Hepatocyte (in vitro differentiated cells): ENCODE results near the gene ZNF358. TPM values are rescaled to one million over a fixed set of nuclear protein-coding genes. Genes with fewer than 3 reads are reported as not detected.

Experiments
- DNase-seq: peaks from one replicate; pipeline ENCODE4 v3.0.0-alpha.2; 2016; ENCODE audit warnings: low spot score
- H2AFZ ChIP-seq: fragments of 200-600 bp; sonication (generic); 2 replicates; pipeline ENCODE4 v1.6.0; 2016; ENCODE audit warnings: antibody characterized with exemption, mild to moderate bottlenecking
- H3K27ac ChIP-seq: fragments of 200-600 bp; sonication (generic); 2 replicates; pipeline ENCODE4 v1.5.1; 2016; ENCODE audit warnings: mild to moderate bottlenecking
- H3K27me3 ChIP-seq: fragments of 200-600 bp; sonication (generic); 2 replicates; pipeline ENCODE4 v1.6.1; 2016
- H3K36me3 ChIP-seq: fragments of 200-600 bp; sonication (generic); replicated peaks from 2 replicates; pipeline ENCODE4 v1.5.1; 2016; ENCODE audit warnings: low read depth; ENCODE audit not compliant: insufficient read depth
- H3K4me1 ChIP-seq: fragments of 200-600 bp; sonication (generic); 2 replicates; pipeline ENCODE4 v1.5.1; 2016; ENCODE audit warnings: mild to moderate bottlenecking, moderate library complexity; ENCODE audit not compliant: insufficient read depth
- H3K4me2 ChIP-seq: fragments of 200-600 bp; sonication (generic); 2 replicates; pipeline ENCODE4 v1.6.0; 2016
- H3K4me3 ChIP-seq: fragments of 200-600 bp; sonication (generic); 2 replicates; pipeline ENCODE4 v1.5.1; 2016; ENCODE audit warnings: mild to moderate bottlenecking
- H3K79me2 ChIP-seq: fragments of 200-600 bp; sonication (generic); 2 replicates; pipeline ENCODE4 v1.6.0; 2017; ENCODE audit warnings: mild to moderate bottlenecking
- H3K9me2 ChIP-seq: fragments of 200-600 bp; sonication (generic); replicated peaks from 2 replicates; pipeline ENCODE4 v1.6.0; 2017; ENCODE audit warnings: mild to moderate bottlenecking; ENCODE audit not compliant: insufficient read depth
- H3K9me3 ChIP-seq: fragments of 200-600 bp; sonication (generic); 2 replicates; pipeline ENCODE4 v1.5.1; 2016; ENCODE audit warnings: low read depth, mild to moderate bottlenecking
- H4K20me1 ChIP-seq: fragments of 200-600 bp; sonication (generic); 2 replicates; pipeline ENCODE4 v1.6.0; 2016; ENCODE audit warnings: mild to moderate bottlenecking; ENCODE audit not compliant: insufficient read depth, poor library complexity, severe bottlenecking
- EZH2 ChIP-seq: fragments of 200-600 bp; sonication (generic); IDR thresholded peaks from 2 replicates; pipeline ENCODE4 v1.6.1; 2016; ENCODE audit warnings: antibody characterized with exemption, mild to moderate bottlenecking, borderline replicate concordance
- EZH2phosphoT487 ChIP-seq: fragments of 200-600 bp; sonication (generic); IDR thresholded peaks from one replicate; pipeline ENCODE4 v1.6.1; 2018; ENCODE audit warnings: antibody characterized with exemption, mild to moderate bottlenecking, low read depth, moderate library complexity; ENCODE audit not compliant: unreplicated experiment, severe bottlenecking
- WGBS: methylation state at CpG from one replicate; pipeline ENCODE4 v1.1.6; 2016; ENCODE audit warnings: low lambda C conversion rate; ENCODE audit errors: missing lambda C conversion rate; 5-methylcytosine and 5-hydroxymethylcytosine counted together
- polyA plus RNA-seq: library from polyadenylated mRNA; unstranded; fragments of >200 nt; fragmentation: Nextera tagmentation; extraction: Ambion mirVana; gene quantifications from 2 replicates; pipeline ENCODE4 v1.2.1, GENCODE V29; 2016
- total RNA-seq: library from RNA; depleted of rRNA; stranded (reverse); fragments of >200 nt; gene quantifications from 2 replicates; pipeline ENCODE4 v1.2.3, GENCODE V29; 2014
- TF ChIP-seq, protein P1 (sequence below): fragments of 200-600 bp; sonication (generic); IDR thresholded peaks from 2 replicates; pipeline ENCODE4 v1.5.1; 2016; ENCODE audit warnings: antibody characterized with exemption, mild to moderate bottlenecking; ENCODE audit not compliant: poor library complexity

Gene ZNF358
- total and polyA plus RNA-seq, 2 experiments from 2014 or later = 37.8 to 39.9 TPM

- Histone ChIP-seq H2AFZ (no peak overlapping the region), H3K27ac (peak overlapping the region; percentile 81), H3K4me3 (no peak overlapping the region), H3K4me1 (peaks cover 16% of the 10 kb centered on the region), H3K9me3 (no peaks in the 10 kb centered on the region), H3K79me2 (peaks cover 28% of the 10 kb centered on the region), H3K27me3 (no peaks in the 10 kb centered on the region), H3K4me2 (peak overlapping the region; percentile 96), H3K9me2 (no peaks in the 10 kb centered on the region), H4K20me1 (no peaks in the 10 kb centered on the region), H3K36me3 (no peaks in the 10 kb centered on the region)
- DNase-seq = no peak
- WGBS = 52% methylated on average over 10 of the region's 10 CpGs
- TF ChIP-seq, protein P1, sequence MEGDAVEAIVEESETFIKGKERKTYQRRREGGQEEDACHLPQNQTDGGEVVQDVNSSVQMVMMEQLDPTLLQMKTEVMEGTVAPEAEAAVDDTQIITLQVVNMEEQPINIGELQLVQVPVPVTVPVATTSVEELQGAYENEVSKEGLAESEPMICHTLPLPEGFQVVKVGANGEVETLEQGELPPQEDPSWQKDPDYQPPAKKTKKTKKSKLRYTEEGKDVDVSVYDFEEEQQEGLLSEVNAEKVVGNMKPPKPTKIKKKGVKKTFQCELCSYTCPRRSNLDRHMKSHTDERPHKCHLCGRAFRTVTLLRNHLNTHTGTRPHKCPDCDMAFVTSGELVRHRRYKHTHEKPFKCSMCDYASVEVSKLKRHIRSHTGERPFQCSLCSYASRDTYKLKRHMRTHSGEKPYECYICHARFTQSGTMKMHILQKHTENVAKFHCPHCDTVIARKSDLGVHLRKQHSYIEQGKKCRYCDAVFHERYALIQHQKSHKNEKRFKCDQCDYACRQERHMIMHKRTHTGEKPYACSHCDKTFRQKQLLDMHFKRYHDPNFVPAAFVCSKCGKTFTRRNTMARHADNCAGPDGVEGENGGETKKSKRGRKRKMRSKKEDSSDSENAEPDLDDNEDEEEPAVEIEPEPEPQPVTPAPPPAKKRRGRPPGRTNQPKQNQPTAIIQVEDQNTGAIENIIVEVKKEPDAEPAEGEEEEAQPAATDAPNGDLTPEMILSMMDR = no peak
- TF ChIP-seq EZH2phosphoT487 (no peak), EZH2 (no peak)
Measured at GRCh38 chr19:7521551-7522071, 5.7 kb downstream of the ZNF358 start.

DNA sequence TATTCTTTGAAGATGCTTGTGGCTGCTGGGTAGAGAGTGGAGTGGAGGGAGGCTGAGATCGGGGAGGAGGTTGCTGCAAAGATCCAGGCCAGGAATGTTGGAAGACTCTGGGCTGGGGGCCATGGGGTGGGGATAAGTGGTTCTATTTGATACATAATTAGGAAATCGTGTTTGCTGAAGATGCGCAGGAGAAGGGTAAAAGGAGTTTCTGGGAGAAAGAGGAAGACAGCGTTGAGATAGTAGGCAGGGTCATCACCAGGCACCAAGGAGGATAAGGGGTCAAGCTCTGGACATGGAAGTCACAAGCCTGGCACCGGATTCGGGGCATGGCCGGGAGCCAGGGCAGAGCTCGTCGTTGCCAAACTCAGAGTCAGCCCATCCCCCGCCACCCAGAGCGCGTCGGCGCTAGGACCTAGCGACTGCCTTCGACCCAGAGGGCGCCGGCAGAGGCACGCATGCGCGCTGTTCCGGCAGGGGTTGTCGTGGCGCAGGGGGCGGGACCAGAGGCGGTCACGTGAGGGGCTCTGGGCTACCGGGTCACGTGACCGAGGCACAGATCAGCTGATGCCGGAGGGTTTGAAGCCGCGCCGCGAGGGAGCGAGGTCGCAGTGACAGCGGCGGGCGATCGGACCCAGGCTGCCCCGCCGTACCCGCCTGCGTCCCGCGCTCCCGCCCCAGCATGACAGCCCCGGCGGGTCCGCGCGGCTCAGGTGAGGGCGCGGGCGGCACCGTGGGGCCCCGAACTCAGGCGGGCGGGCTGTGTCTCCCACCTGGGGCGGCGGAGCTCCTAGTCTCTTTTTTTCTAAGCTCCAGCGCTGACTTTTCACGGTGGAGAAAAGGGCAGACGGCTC lies 6.4 kb downstream of the ZNF358 start, which contains the start of gene MCOLN1:
MCOLN1 (plus strand) TSS at position 553 of the 851 bp plus-strand sequence; CDS start at position 680, 127 bp downstream.
- 1% methylated on average over 50 of the region's 65 CpGs for WGBS

DNA sequence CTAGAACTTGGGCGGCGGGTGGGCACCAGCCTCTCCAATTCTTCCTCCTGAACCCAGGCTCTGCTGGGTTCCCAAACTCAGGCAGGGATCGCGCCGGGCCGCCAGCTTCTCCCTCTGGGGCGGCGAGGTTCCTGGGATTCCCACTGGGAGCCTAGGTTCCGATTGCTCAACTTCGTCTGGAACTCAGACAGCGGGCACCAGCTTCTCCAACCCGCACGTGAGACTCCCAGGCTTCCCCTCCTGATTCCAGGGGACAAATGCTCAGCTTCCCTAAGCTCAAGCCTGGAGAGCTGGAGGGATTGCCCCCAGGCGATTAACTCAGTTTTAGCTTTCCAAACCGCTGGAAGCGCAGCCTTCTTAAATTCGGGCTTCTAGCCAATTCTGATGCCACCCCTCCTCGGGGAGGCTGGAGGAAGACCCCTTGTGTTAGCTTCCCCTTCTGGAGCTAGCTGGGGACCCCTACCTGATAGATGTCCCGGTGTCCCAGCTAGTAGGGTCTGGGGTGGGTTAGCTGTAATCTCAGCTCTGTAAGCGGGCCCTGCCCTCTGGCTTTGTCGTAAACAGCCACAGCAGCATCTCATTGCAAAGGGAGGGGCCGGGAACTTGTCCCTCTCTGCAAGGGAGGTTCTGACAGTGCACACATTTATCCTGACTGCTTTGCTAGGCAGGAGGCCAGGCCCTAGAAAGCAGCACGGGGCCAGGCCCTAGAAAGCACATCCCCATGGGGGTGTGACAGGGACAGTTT lies 7.2 kb downstream of the ZNF358 start:
- Histone ChIP-seq H3K79me2 (peaks cover 13% of the 10 kb centered on the region), H3K9me3 (no peaks in the 10 kb centered on the region), H3K27me3 (no peaks in the 10 kb centered on the region), H3K4me1 (peaks cover 16% of the 10 kb centered on the region), H3K4me2 (peak overlapping the region; percentile 93), H3K4me3 (peak overlapping the region; percentile 53), H2AFZ (peak overlapping the region; percentile 59), H3K9me2 (no peaks in the 10 kb centered on the region), H3K36me3 (no peaks in the 10 kb centered on the region), H4K20me1 (no peaks in the 10 kb centered on the region), H3K27ac (no peak overlapping the region)
- 18% methylated on average over 23 of the region's 23 CpGs for WGBS
- peak; percentile 46 for DNase-seq
- TF ChIP-seq EZH2 = no peak

More for the DNA sequence above, 6.4 kb downstream of the ZNF358 start, which contains the start of gene MCOLN1:
- peak within 1 kb of the TSS; percentile 96 for H3K4me2 ChIP-seq
- H3K36me3 ChIP-seq = no peaks in the 10 kb centered on the region
- no peaks in the 10 kb centered on the region for H3K9me2 ChIP-seq
- H4K20me1 ChIP-seq = no peaks in the 10 kb centered on the region
- H3K27ac ChIP-seq = peak within 1 kb of the TSS; percentile 81
- no peaks in the 10 kb centered on the region for H3K27me3 ChIP-seq
- no peaks in the 10 kb centered on the region for H3K9me3 ChIP-seq
- peaks cover 21% of the 10 kb centered on the region for H3K79me2 ChIP-seq
- DNase-seq = peak; percentile 100
- H2AFZ ChIP-seq = peak within 1 kb of the TSS; percentile 79
- TF ChIP-seq EZH2 = no peak
- peak within 1 kb of the TSS; percentile 57 for H3K4me3 ChIP-seq
- peaks cover 16% of the 10 kb centered on the region for H3K4me1 ChIP-seq

DNA sequence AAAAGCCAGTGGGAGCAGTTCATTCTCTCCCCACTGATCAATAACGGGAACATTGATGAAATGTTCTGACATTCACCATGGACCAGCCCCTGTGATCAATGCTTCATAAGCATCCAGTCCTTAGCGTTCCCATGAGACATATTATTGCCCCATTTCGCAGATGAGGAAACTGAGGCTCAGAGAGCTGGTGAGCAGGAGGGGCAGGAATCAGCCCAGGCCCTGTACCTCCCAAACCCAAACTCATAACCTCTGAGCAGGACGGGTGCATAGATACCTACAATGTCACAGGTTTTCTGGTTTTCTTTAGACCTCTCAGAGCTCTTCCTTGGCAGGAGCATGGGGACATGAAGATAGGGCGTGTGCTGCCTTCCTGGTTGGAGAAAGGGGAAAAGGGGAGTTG lies 8.6 kb downstream of the ZNF358 start:
- no peaks in the 10 kb centered on the region for H3K36me3 ChIP-seq
- DNase-seq = no peak
- no peaks in the 10 kb centered on the region for H3K27me3 ChIP-seq
- peaks cover 16% of the 10 kb centered on the region for H3K4me1 ChIP-seq
- no peaks in the 10 kb centered on the region for H4K20me1 ChIP-seq
- 98% methylated on average over 5 of the region's 5 CpGs for WGBS
- peaks cover 12% of the 10 kb centered on the region for H3K79me2 ChIP-seq
- H3K4me3 ChIP-seq = no peak overlapping the region
- H3K9me2 ChIP-seq = no peaks in the 10 kb centered on the region
- no peak overlapping the region for H3K4me2 ChIP-seq
- H3K9me3 ChIP-seq = no peaks in the 10 kb centered on the region
- no peak overlapping the region for H2AFZ ChIP-seq
- no peak overlapping the region for H3K27ac ChIP-seq
- TF ChIP-seq, protein P1 = no peak
- TF ChIP-seq EZH2phosphoT487 = no peak
- no peak for TF ChIP-seq EZH2
